GM13976 (cell line): Measurements from ENCODE around the gene ATP6V0A4.

Experiments
- DNase-seq: peaks from one replicate; pipeline ENCODE4 v3.0.0; 2012; ENCODE audit warnings: low spot score
- in situ Hi-C: fragments of 300-500 bp; cut with MboI; formaldehyde crosslinking; loops from one replicate; pipeline ENCODE4 v1.12.0; 2022; ENCODE audit warnings: low sequenced_read_pairs, mixed read lengths, inconsistent platforms; ENCODE audit not compliant: unreplicated experiment
- TF ChIP-seq, protein P1 (sequence below): IDR thresholded peaks from 2 replicates; pipeline ENCODE4 v1.5.1; 2012; ENCODE audit warnings: borderline replicate concordance, mild to moderate bottlenecking; ENCODE audit not compliant: insufficient read depth; ENCODE audit errors: extremely low read depth, missing control alignments, control extremely low read depth

Gene ATP6V0A4

DNA sequence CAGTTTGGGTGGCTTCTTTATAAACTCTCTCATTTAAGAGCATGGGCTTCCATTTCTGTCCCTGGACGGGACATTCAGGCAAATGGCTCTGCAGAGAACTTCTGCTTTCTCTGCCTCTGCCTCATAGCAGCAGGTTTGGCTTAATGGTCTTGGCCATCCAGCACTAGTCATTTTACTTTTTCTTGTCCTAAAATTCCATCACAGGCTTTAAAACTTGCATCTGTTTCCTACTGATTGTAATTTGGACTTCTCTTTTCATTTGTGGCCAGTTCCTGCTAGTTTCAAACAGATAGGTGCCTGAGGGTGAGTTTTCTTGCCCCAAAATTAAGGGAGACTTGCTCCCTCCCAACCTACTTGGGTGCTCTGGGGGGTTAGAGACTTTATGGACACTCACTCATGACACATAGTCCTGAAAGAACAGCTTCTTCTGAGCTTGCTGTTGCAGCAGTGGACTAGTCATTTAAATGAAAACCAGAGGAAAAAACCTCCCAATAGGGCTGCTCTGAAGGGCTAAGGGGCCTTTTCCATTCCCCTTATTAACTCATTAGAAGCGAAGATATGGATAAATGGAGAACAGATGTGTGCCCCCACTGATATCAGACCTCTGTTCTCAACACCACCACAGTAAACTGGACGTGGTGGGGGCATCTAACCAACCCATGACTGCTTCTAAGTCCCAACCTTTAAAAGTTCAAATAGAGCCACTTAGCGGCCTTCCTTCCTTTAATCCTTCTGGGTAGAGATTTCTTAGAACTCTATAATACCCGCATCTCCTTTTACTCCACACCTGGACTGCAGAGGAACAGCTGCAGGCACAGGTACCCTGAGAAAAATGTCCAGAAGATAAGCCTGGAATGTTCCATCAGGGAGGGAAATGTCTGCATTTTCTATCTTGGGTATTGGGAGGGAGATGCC, 135.7 kb downstream of the ATP6V0A4 start:
- DNase-seq, result no peak
- TF ChIP-seq, protein P1, sequence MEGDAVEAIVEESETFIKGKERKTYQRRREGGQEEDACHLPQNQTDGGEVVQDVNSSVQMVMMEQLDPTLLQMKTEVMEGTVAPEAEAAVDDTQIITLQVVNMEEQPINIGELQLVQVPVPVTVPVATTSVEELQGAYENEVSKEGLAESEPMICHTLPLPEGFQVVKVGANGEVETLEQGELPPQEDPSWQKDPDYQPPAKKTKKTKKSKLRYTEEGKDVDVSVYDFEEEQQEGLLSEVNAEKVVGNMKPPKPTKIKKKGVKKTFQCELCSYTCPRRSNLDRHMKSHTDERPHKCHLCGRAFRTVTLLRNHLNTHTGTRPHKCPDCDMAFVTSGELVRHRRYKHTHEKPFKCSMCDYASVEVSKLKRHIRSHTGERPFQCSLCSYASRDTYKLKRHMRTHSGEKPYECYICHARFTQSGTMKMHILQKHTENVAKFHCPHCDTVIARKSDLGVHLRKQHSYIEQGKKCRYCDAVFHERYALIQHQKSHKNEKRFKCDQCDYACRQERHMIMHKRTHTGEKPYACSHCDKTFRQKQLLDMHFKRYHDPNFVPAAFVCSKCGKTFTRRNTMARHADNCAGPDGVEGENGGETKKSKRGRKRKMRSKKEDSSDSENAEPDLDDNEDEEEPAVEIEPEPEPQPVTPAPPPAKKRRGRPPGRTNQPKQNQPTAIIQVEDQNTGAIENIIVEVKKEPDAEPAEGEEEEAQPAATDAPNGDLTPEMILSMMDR, result no peak
- in situ Hi-C loops, result no loop called here

DNA sequence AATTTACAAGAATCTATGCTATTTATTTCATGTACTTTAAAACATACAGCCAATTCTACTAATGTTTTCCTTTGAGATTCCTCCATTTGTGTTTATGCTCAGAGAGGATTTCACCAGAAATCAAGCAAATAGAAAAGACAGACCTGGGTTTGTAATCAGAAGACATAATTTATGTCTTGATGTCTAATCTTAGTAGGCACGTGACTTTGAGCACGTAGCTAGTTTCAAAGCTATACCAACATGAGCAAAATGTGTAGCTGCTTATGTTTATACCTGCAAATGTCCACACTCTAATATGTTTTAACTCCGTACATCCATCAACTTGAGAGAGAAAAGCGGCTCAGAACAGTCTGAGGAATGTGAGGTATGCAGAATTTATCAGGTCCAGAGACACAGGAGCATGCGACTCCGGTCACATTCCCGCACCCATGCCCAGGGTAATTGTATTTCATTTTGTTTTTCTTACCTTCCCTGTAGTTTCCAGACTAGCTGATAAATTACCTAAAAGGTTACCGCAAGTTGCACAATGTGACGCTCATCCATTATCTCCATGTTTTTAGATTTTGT, 136.8 kb downstream of the ATP6V0A4 start:
- TF ChIP-seq, protein P1, result no peak
- in situ Hi-C loops, result no loop called here

DNA sequence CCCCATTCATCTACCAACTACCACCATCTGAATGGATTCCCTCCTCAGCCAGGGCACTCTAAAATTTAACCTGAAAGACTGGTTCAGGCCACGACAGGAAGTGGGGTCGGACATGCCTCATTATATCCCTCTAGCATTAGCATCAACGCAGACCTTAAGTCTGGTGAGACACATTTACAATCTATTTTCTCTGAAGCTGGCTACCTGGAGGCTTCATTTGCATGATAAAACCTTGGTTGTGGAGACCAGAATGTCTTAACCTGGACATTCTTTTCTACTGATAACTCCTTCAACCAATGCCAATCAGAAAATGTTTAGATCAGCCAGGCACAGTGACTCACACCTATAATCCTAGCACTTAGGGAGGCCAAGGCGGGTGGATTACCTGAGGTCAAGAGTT, 139.1 kb downstream of the ATP6V0A4 start:
- TF ChIP-seq, protein P1, result no peak
- no peak for DNase-seq
- in situ Hi-C loops, result no loop called here

More for the DNA sequence above, 136.8 kb downstream of the ATP6V0A4 start:
- no peak for DNase-seq

DNA sequence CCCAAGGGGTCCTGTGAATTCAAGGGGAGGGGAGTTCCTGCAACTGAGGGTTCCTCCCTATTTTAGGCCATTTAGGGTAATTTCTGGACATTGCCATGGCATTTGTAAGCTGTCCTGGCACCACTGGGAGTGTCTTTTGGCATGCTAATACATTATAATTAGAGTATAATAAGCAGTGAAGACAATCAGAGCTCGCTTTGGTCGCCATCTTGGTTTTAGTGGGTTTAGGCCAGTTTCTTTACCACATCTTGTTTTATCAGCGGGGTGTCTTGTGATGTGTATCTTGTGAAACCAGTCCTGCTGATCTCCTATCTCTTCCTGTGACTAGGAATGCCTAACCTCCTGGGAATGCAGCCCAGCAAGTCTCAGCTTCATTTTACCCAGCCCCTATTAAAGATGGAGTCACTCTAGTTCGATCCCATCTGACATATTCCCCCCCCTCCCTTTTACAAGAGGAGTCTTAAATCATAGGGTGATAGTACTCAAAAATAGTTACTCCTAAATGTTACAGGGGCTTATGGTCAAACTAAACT, 140.1 kb downstream of the ATP6V0A4 start:
- in situ Hi-C loops, result no loop called here
- TF ChIP-seq, protein P1, result no peak
- no peak for DNase-seq

DNA sequence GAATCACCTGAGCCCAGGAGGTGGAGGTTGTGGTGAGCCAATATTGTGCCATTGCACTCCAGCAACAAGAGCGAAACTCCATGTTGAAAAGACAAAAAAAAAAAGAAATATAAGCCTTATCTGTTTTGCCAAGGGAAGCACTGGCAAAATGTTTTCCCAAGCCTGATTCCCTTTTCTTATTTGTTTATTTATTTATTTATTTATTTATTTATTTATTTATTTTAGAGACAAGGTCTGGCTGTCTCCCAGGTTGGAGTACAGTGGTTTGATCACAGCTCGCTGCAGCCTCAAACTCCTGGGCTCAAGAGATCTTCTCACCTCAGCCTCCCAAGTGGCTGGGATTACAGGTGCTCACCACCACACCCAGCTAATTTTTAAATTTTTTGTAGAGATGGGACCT, 141.0 kb downstream of the ATP6V0A4 start:
- in situ Hi-C loops, result no loop called here
- TF ChIP-seq, protein P1, result no peak
- DNase-seq, result no peak
